HG02588 (cell line): ENCODE measurements around the gene USB1.
"Not testable (repeated sequence)": the region's sequence is repeated elsewhere in the genome, so short reads cannot be mapped to it uniquely, and the experiment has no call there.

Experiments used
- ATAC-seq: cut with Tn5 transposase; IDR thresholded peaks from one replicate; pipeline ENCODE4 v1.9.1; 2021; ENCODE audit warnings: mild to moderate bottlenecking, moderate library complexity; ENCODE audit not compliant: unreplicated experiment

USB1 gene

DNA sequence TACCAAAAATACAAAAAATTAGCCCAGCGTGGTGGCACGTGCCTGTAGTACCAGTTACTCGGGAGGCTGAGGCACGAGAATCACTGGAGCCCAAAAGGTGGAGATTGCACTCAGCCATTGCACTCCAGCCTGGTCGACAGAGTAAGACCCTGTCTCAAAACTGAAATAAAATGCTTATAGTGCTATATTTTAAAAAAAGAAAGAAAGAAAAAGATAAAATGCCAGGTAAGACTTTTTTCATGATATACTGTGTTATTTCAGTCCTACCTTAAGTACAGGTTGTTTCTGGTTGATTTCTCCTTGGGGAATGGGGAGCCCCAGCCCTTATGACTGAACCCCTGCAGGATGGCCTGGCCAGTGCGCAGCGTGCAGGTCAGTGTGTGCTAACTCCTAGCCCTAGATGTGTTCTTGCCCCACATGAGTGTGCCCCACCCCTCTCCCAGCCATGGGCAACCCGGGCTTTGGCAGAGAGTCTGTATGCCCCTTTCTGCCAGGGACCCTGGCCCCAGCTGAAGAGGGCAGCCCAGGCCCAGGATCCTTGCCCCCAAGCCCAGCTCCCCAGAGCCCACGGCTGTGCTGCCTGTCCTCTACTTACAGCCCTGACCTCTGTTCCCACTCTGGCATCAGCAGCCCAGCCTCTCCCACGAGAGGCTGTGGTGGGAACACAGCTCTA, 31.6 kb upstream of the USB1 start:
- no peak for ATAC-seq

GRCh38 chr16:57970319-57970718, 30.9 kb upstream of the USB1 start:
- ATAC-seq = no peak

DNA sequence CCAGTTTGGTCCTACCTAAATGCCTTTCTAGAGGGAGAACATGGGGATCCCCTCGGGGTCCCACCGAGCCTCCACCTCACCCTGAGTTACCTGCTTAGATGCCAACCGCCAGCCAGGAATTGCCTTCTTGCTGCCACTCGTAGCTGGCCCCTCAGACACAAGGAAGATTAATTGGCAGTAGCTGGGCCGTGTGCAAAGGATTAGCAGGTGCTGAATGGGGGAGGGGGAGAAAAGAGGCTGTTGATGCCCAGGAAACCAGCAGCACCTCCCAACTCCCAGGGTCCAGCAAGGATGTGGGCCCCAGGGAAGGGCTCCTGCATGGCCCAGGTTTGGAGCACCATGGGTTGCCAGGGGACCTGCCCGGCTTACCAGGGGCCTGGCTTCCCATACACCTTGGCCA, 30.2 kb upstream of the USB1 start, which contains the start of gene CNGB1:
CNGB1 (minus strand) TSS at position 159 of the 400 bp plus-strand sequence. CDS start 3,842 bp downstream, outside the sequence.
- no peak for ATAC-seq

DNA sequence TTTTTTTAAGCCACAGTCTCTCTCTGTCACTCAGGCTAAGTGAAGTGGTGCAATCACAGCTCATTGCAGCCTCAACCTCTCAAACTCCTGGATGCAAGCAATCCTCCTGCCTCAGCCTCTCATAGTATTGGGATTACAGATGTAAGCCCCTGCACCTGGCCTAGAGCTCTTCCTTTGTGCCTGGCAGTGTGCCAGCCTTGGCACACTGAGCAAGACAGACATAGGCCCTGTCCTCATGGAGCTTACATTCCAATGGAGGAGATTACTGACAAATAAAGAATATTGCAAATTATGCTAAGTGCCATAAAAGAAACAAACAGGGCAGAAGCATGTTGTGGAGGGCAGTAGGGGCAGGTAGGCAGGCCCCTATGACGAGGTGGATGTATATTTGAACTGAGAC, 29.4 kb upstream of the USB1 start:
- ATAC-seq = no peak

GRCh38 chr16:57972306-57972705, 28.9 kb upstream of the USB1 start:
- no peak for ATAC-seq

DNA sequence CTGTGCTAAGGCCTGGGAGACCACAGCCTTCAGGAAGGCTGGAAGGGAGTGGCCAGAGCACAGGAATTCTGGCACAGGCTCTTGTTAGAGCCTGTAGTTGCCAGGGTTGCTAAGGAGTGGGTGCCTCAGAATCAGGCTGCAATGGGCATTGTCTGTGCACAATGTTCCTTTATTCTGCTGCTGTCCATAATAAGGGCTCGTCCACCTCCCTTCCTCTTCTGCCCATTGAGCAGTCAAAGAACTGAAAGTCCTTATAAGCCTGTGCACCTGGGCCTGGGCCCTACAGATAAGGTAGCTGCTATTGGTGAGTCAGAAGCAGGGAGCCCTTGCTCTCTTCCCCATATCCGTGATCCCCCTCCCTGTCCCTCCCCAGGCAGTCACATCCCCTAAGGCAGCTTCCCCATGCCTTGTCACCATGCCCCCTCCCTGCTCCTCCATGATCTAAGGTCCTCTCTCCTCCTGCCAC, 24.8 kb upstream of the USB1 start:
- ATAC-seq = no peak

- no peak for ATAC-seq
Observed at GRCh38 chr16:57977418-57978069, 23.7 kb upstream of the USB1 start.

DNA sequence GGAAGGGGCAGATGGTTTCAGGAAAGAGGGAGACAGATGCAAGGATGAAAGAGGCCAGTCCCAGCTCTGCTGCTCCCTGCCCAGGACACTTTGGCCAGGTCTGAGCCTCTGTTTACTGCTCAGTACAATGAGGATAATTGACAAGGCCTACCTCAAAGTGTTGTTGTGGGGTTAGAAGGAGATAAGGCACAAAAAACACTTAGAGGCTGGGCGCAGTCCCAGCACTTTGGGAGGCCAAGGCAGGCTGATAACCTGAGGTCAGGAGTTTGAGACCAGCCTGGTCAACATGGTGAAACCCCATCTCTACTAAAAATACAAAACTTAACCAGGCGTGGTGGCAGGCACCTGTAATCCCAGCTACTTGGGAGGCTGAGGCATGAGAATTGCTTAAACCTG, 23.1 kb upstream of the USB1 start:
- not testable (repeated sequence) for ATAC-seq

GRCh38 chr16:57979006-57979585, 22.1 kb upstream of the USB1 start:
- no peak for ATAC-seq

GRCh38 chr16:57981636-57982035, 19.6 kb upstream of the USB1 start:
- ATAC-seq = no peak

DNA sequence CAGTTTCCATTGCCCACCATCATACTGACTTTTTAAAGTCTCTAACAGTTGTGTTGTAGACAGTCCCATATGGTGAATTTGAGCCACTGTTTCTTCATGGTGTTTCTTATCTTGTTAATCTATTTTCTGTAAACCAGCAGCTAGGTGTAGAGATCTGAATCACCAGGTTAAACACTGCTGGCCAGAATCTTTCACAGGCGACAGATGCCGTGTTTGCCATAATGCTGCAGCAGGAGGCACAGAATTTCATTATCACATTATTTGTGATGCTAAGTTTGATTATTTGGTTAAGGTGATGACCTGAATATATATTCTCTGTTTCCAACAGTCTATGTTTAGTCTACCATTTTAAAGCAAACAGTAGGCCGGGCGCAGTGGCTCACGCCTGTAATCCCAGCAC, 18.8 kb upstream of the USB1 start:
- no peak for ATAC-seq

DNA sequence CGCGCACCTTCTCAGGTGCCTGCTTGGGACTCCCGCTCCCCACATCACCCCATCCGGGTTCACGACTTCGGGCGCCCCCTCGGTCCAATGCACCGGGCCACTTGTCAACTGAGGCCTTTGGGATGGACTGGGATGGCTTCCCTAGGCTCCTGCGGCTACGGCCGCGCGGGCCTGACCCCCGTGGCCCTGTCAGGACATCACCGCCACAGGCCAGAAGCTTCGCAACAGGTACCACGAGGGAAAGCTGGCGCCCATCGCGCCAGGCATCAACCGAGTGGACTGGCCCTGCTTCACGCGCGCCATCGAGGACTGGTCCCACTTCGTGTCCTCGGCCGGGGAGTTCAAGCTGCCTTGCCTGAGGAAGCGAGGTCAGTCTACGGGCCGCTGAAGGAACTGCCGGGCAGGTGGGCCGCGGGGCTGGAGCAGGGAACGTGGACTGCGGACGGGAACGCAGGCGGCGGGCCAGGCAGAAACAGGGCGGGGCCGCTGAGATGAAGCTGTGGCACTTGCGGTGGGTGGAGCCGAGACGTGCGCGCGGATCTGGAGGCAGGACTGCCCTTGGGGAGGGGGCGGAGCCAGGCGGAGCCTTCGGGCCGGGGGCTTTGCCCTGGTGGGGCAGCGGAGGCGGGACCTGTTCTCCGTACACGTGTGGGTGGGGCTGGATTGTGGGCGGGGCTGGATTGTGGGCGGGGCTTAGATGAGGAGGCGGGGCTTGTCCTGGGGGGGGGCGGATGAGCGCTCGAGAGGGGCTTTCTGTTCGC, 16.6 kb upstream of the USB1 start:
- no peak for ATAC-seq

GRCh38 chr16:57985204-57986181, 15.7 kb upstream of the USB1 start:
- no peak for ATAC-seq

- ATAC-seq = no peak
Observed at GRCh38 chr16:57986196-57986595, 15.0 kb upstream of the USB1 start.

DNA sequence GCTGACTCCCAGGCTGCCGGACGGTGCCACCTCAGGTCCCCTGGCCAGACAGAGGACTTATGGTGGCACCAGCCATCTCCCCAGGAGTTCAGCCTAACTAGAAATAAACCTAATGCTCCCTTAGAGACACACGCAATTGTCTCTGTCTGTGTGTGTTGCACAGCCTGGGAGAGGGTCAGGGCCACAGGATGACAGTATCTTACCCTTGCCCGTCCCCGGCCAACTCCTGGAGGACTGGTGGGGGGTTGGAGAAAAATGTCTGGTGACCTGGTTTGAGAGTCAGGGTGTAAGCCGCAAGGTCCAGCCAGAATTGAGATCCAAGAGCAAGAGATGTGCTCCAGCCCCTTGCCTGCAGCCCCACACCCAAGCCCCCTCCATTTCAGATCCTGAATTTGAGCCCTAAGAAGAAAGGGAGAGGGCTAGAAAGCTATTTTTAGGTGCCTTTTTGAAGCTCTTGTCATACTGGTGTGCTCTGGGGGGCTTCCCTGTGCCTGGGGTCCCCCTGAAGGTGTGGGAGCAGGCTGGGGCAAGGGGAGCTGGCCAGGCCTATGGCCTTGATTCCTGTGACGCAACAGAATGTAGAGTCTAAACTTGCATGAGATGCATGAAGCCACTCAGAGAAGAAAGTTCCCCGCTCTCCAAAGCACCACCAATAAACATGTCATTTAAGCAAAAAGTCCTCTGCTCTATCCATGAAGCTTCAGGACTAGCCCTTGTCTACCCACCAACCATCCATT, 13.6 kb upstream of the USB1 start:
- ATAC-seq = no peak

DNA sequence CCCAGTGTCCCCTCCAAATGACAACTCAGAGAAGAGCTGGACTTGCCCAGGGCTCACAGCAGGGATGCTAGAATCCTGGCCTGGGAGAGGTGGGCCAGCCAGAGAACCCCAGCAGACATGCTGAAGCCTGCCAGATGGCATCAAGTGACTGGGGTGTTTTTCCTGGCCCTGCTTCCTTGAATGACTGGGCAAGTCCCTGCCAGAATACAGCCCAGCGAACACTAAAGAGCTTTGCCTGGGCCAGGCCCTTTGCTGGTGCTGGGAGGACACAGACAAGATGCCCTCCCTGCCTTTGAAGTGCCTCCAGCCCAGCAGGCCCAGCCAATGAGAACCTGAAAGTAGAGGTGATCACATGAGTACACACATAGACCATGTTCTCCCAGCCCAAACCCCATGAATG, 12.3 kb upstream of the USB1 start:
- ATAC-seq = no peak

GRCh38 chr16:57991551-57992059, 9.6 kb upstream of the USB1 start:
- no peak for ATAC-seq

DNA sequence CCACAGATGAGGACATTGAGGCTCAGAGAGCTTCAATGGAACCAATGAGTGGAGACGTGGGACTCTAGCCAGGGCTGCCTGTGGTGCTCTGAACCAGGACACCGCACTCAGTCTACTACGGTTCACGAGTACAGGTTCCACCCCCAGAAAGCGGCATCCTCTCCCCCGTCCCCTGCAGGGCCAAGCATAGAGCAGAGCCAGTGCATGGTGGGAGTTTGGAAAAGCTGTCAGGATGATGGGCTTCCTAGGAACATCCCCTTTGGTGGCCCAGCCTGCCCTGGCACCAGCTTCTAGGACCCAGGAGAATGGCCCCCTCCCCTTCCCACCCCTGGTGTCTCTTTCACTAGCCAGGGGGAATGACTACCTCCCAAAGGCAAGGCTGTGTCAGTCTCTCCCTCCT, 9.1 kb upstream of the USB1 start:
- no peak for ATAC-seq

GRCh38 chr16:57993438-57993837, 7.8 kb upstream of the USB1 start:
- no peak for ATAC-seq
